Activated naive CD4-positive, alpha-beta T cell treated with anti-CD3 and anti-CD28 coated beads, Interleukin-2, amount 50 U/mL, for 16 hours (primary cell): Measurements from ENCODE around the gene BTBD9.

Experiments used
- DNase-seq: peaks from one replicate; pipeline ENCODE4 v3.0.0-alpha.2; 2020

The BTBD9 gene

DNA sequence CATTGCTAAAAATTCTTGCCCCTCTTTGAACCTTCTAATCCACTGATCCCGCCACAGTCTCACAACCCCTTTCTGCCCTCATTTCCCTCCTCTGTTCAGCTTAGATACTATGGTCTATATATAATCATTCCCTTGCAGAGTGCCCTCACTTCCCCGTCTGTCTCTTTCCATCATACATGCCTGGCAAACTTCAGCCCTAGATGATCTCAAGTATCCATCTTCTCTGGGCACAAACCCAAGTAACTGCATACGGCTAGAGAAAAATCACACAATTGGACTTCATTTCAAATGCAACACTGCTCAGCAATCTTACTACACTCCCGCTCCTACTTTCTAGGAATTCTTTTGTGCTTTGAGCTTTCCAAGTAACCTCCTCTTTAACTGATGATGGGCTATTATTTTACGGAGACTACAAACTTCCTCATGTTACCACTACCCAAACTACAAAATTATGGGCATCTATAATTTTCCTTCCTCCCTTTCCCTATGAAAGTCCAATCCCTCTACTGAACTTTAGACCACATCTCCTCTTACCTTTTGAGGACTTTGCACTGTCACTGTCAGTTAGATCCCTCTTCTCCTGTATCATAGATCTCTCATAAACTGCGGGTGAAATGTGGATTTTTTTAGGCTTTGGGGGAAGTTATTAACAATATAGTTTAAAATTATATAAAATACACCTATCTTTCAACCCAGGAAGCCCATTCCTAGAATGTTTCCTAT lies 135.6 kb downstream of the BTBD9 start:
- no peak for DNase-seq

DNA sequence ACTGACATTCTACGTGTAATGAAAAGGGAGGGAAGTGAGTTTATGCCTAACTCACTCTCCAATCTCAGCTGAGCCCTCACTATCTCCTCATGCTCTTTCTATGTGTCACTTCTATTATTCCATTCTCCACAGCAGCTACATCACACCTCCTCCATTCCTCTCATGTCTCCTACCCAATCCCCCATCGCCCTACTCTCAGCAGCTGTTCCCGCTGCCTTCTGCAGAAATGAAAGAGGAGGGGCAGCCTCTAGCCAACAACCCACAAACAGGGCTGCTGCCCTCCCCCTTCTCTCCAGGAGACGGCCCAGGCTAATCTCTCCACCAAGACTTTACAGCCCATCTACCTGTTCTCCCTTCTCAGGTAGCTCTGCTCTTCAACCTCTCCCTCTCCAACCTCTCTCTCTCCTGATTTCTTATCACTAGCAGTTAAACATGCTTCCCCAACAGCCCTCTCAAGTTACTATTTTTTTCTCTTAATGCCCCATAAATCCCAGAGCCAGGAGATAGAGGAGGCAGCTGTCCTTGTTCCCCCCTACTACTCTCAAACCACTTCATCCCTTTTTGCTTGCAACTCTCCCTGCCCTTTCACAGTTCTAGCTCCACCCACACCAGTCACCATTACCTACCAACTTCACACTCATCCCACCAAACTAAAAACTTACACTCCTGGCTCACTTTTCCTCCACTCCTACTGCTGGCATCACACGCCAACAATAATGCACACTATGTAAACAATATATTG lies 136.5 kb downstream of the BTBD9 start:
- DNase-seq, result no peak

DNA sequence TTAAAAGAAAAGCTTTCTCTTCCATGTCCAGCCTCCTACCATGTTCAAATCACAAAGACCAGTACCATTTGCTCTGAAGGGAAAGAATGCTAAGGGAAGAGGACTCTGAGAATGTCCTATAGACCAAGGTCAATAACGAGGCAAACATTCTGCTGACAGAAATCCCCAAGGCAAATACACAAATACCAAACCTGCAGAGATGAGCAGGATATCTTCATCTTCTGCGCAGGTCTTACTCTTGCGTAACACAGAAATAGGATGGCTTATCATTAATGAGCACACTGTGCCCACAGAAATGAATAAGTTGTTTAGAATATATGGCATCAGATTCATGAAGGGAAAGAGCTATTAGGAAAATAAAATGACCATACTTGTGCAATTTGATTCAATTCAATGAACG lies 137.3 kb downstream of the BTBD9 start:
- DNase-seq, result no peak

DNA sequence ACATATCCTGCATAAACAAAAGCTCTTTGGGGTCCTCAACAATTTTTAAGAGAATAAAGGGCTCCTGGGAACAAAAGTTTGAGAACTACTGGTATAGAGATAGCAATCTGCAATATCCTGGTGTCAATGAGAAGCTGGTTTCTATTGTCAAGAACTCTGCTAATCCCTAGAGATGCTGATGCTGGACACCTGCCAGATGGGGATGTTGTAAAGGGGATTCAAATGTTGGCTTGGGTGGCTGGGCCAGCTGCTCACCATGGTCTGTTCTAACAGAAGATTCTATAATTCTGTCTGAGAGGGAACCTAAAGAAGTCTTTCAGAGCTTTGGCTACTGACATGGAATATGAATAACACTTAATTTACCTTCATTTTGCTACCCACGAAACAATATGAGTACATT lies 137.8 kb downstream of the BTBD9 start:
- no peak for DNase-seq

DNA sequence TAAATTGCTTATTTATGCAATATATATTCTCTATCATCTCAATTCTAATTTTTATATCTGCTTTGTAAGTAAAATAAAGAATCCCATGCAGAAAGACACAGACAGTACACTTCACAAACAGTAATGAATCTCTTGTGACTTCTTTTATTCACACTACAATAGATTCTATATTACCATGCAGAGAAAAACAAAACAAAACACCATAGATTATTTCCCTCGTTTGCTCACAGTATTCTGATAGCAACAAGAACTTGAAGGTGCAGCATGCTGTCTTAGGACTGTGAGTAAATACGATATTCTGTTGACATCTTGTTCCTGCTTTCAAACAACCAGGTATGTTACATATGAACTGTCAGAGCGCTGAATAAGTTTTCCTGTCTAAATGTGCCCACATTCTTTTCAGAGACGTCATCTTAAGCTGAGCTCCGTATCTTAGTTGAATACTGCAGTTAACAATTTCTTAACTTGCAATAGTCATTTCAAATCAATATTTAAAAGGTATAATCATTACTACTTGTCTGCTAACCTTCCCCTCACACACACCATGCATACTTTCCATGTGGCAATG lies 140.1 kb downstream of the BTBD9 start:
- no peak for DNase-seq

DNA sequence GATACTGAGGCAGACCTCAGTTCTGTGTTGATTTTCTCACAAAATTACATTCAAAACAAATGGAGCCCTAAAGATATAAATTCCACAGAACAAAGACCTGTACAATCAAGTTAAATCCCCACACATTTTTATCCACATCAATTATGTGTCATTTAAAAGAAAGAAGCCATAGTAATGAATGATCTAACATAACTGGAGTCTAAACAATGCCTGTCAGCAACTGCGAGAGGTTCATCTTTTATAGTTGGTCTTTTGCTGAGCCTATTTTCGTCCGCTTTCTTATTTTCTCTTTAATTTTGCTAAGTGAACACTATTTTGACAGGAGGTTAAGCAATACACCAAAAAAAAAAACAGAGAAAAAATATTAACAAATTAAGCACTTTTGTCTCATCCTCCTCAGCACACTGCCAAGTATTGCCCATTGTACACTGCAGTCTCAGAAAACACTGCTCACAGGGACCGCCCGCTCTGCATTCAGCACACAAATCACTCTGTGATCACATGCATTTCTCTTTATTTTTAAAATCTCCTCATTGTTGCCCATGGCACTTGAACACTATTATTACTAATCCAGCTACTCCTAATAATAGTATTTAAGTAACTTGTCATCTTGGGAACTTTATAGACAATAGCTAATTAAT lies 140.8 kb downstream of the BTBD9 start:
- DNase-seq, result no peak

DNA sequence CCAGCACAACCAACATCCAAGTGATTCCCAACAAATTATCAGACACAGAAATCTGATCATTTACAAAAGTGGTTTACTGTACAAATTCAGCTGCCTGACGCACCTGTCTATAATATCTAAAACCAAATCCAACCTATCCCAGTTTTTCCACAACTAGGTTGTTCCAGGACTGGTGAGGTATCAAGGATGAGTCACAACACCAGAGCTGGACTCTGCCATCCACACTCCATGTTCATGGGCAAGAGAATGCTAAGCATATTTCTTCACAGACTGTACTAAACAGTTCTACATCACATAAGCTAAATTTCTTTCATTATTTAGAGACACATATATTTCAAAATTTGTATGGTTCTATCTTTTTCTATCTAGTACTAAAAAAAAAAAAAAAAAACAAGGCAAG lies 141.6 kb downstream of the BTBD9 start:
- no peak for DNase-seq

DNA sequence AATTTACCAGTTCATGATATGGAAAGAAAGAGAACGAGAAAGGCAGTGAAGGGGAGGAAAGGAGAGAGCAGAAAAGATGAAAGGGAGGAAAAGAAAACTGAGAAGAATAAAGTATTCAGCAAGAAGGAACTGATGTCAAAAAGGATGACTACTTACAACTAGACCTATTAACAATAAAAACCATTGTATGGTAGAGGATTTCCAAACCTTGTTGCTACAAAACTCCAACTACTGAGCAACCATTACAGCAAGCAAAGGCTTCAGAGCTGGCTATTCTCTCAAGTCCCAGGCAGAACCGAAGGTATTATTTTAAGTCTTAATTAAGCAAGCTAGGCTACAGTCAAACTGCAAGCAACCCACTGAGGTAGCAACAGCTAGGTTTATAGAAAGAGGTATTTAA lies 142.2 kb downstream of the BTBD9 start:
- no peak for DNase-seq

DNA sequence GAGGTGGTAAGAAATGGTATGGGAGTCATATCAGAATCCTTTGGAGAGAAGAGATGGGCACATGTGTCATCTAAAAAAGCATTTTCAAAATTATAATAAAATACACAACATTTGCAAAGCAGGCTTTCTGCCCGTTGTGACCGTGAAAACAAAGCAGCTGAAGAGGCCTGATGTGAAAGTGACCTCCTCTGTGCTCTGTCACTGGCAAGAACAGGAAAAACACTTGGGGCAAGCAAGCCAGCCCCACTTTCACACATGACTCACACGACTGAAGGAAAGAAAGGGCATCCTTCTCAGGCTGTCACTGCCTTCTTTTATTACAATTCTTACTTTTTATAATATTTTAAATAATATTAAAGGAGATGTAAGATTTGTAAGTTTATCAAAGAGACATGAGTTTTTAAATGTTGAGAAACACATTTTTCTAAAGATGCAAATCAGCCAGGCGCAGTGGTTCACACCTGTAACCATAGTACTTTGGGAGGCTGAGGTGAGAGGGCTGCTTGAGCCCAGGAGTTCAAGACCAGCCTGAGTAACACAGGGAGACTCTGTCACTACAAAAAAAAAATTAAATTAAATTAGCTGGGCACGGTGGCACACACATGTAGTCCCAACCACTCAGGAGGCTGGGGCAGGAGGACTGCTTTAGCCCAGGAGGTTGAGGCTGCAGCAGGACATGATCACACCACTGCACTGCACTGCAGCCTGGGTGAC lies 143.7 kb downstream of the BTBD9 start:
- no peak for DNase-seq

DNA sequence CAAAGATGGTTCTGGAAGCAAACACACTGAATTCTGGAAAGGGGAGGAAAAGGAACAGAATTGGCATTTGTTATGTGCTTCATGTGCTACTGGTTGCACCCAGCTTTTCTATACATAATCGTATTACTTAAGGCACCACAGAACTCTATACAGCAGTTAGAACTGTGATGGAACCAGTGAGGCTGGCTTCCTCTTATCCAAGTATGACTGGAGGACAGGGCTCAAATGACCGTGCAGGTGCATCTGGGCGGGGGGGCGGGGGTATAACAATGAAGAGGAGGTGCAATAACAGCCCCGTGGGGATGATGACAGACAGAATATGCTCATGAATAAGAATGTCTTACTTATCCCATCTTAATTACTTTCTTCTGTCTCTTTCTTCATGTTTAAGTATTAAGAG lies 144.2 kb downstream of the BTBD9 start:
- DNase-seq, result no peak

DNA sequence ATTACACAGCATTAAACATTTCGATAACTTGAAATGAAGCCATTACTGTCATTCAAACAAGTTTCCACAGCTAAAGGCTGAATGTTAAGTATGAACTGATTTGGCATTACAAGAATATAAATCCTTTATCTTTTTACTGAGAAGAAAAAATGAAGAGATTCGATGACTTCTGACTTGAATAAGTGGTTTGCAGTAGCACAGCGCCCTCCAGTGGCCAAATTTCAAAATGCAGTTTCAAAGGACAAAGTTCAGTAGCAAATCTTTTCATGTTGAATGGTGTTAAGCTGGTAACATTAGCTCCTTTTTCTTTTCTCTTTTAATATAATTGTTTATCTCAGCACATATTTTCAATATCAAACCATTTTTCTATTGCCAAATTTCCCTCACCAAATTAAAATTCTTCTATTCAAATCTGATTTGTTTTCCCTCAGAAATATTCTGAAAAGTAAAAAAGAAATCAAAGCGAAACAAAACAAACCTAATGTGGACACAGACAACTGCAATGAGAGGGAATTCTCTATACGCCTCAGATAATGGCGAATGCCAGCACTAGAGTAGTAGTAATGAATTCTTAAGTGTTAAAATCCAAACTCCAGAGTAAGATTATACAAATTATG lies 145.7 kb downstream of the BTBD9 start:
- DNase-seq, result peak; percentile 76

DNA sequence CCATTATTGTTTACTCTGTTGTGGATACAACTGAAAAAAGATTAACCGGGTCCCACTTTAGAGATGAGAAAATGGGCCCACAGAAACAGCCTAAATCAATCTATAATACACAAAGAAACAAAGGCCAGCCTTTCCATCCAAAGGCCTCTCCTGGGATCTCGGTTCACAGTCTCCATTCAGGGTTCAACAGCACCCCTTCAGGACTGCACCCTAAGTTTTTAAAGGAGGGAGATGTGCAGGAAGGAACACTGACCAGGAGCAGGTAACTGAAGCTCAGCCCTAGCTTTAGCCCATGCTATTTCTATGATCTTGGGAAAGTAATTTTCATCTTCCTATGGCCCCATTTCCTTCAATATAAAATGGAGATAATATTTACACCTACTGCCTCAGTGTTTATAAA lies 147.7 kb downstream of the BTBD9 start:
- DNase-seq, result no peak

DNA sequence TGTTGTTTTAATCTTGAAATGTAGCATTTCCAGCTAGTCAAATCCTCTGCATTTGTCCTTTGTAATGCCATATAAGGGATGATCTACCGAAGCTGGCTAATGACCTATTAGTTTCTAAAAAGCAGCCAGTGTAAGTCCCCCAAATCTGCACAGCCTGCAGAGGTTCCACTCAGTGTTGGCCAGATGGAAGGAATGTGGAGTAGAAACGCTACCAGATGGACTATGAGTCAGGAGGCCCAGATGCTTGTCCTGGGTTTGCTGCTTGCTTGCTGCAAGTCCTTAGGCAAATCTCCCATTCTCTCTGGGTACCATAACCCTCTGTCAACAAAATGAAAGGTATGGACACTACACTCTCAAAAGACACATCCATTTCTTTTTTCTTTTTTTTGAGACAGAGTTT lies 149.8 kb downstream of the BTBD9 start:
- no peak for DNase-seq

DNA sequence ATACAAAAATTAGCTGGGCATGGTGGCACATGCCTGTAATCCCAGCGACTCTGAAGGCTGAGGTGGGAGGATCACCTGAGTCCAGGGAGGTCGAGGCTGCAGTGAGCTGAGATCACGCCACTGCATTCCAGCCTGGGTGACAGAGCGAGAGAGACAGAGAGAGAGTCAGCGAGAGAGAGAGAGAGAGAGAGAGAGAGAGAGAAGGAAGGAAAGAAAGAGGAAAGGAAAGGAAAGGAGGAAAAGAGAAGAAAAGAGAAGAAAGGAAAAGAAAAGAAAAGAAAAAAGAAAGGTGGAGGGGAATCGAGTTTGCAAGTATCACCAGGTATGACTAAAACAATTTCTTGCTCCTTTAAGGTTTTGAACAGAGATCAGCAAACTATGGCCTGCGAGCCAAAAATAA lies 152.3 kb downstream of the BTBD9 start:
- no peak for DNase-seq

DNA sequence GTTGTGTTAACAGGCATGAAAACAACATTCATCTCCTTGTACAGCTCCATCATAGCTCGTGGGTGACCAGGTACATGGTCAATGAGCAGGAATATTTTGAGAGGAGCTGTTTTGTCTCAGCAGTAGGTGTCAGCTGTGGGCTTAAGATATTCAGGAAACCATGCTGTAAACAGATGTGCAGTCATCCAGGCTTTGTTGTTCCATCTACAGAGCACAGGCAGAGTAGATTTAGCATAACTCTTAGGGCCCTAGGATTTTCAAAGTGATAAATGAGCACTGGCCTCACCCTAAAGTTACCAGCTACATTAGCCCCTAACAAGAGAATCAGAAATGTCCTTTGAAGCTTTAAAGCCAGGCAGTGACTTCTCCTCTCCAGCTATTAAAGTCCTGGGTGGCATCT lies 154.2 kb downstream of the BTBD9 start:
- DNase-seq, result no peak

DNA sequence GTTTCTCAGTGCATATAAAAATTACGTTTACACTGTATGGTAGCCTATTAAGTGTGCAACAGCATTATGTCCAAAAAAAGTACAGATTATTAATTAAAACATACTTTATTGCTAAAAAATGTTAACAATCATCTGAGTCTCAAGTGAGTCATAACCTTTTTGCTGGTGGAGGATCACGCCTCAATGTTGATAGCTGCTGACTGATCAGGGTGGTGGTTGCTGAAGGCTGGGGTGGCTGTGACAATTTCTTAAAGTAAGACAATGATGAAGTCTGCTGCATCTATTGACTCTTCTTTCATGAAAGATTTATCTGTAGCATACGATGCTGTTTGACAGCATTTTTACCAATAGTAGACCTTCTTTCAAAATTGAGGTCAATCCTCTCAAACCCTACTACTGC lies 155.1 kb downstream of the BTBD9 start:
- DNase-seq, result no peak

DNA sequence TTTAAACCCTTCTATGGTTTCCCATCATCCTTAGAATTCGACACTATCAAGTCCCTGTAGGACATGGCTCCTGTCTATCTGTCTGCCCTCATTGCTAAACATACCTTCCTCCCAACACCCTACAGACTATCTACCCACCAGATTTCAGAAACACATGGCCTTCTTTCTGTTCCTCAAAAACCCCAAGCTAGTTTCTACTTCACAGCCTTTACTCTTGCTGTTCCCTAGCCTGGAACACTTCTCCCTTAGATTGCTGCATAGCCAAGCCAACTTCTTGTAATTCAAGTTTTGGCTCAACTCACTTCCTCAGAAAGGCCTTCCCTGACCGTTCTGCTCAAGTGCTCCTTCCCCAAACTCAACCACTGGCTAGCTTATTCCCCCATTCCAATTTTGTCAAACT lies 156.2 kb downstream of the BTBD9 start:
- DNase-seq, result no peak

DNA sequence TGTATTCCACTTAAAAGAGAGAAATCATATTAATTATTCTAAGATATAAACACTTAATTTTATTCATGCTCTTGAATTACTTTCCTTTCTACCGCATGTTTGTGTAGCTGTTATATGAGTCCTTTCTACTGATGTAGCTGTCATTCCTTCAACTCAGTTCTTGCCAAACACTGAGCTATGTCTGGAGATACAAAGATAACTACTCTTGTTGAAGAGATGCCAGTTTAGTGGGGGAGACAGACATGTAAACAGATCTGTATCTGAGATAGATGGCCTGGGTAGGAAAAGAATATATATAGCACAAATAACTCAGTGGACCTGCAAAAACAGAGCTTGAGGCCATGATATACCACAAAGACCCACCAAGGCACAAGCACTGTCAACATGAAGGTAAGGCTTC lies 157.3 kb downstream of the BTBD9 start:
- DNase-seq, result no peak

DNA sequence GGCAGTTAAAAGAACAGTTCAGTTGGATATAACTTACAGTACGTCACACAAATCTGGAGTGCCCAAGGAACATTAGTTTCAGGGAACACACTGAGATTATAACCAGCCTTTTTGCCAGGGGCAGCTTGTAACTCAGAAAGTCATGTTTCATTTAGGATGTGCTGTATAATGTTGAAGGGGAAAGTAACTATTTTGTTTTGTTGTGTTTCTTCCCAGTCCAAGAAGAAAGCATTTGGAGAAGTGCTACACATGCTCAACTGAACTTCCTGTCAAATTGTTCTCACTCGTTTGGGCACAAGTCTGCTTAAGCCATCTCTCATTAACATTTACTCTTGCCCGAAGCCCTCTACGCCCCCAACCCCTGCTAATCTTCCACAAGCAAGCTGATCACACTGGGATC lies 157.9 kb downstream of the BTBD9 start:
- no peak for DNase-seq

DNA sequence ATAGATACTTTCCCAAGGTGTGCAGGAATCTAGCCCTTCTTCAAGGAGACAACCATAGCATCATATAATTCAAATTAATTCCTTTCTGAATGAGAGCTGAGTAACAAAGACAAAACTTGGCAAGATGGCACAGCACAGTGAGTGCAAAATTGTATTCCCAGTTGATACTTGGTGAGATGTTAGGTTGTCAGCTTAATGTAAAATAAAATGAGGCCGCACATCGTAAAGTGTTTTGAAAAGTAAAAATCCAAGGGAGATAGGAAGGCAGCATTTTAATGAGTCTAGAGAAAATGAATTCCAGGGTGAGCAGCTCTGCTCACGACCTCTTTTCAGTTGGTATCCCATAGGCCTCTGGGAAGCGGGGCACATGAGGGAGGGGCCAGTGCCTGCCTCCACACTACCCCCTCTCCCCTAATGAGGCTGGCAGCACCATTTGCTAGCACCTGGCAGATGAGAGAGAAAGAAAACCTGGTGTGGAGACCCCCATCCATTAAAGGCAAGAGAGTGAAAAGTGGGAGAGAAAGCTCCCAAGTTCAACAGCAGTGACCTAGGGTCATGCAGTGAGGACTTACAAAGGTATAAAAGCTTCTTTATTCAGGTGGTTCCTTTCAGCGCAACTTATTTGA lies 158.4 kb downstream of the BTBD9 start:
- DNase-seq, result no peak

DNA sequence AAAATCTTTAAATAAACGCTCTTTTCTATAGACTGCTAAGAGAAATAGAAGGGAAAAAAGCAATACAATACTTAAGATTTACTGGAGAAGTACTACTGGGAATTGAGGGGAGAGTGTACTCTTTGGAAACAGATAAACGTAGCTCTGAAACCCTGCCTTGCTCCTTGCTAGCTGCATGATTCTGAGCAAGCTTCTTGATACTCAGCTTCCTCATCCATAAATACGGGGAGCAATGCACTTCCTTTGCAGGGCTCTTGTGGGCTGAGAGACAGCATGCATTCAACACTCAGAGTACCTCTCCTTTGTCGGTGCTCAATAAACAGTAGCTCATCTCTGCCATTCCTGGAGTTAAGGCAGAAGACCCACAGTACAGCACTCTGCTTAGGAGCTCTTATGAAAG lies 159.7 kb downstream of the BTBD9 start:
- no peak for DNase-seq

DNA sequence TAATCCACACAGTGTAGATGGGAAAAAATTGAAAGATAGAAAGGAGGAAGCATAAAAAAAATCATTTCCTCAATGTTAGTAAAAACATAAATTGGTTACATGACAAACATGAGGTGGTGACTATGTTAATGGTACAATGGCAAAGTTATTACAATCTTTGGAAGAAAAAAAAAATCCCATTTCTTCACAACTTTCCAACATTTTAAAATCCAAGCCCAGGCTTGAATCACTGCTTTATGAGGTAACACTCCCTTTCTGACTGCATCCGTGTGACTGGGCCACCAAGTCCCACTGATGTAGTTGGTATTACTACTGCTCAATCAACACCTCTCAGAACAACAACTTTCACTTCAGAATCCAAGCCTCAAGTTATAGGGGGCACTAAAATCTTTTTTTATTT lies 160.4 kb downstream of the BTBD9 start:
- DNase-seq, result no peak
